GM12878 (cell line): ENCODE results near the gene CCDC83. TPM values are rescaled to one million over a fixed set of nuclear protein-coding genes. Genes with fewer than 3 reads are reported as not detected.

ENCODE experiments used
- ATAC-seq: fragments of 200-7000 bp; cut with Tn5 transposase; 3 replicates; pipeline ENCODE4 v1.9.1; 2020; ENCODE audit warnings: mild to moderate bottlenecking, moderate library complexity
- BruUV-seq: library from RNA; stranded (reverse); fragments of 400-500 nt; replicated peaks from 2 replicates; lab custom pipeline; 2021; lab: Mats Ljungman, UMichigan
- CTCF ChIA-PET: fragments of 300-600 bp; sonication (Branson Sonifier 250); formaldehyde crosslinking; extraction: SDS; loops from one replicate; lab custom pipeline; 2021; ENCODE audit warnings: inconsistent platforms; lab: Yijun Ruan, JAX
- POLR2A ChIA-PET: fragments of 350-600 bp; formaldehyde crosslinking; extraction: SDS; loops from one replicate; lab custom pipeline; 2021; ENCODE audit warnings: inconsistent platforms; lab: Charles Lee
- RAD21 ChIA-PET: fragments of 300-600 bp; sonication (Branson Sonifier 250); formaldehyde crosslinking; loops from one replicate; lab custom pipeline; 2023; ENCODE audit warnings: antibody characterized with exemption; ENCODE audit not compliant: unreplicated experiment; lab: Charles Lee
- SMC1A ChIA-PET: fragments of 300-600 bp; sonication (Branson Sonifier 250); formaldehyde crosslinking; loops from one replicate; lab custom pipeline; 2023; ENCODE audit not compliant: unreplicated experiment, uncharacterized antibody; lab: Charles Lee
- DNase-seq: peaks from one replicate; pipeline ENCODE4 v3.0.0-alpha.2; 2011; ENCODE audit warnings: low read depth, low spot score
- FAIRE-seq: peaks from 3 replicates; lab custom pipeline; 2011; peaks lifted over from hg19 to GRCh38; lab: Jason Lieb, UNC
- H2AFZ ChIP-seq: 2 replicates; pipeline ENCODE4 v1.6.0; 2011; ENCODE audit warnings: low read depth, low read length, control low read depth; ENCODE audit not compliant: control insufficient read depth
- H3K27ac ChIP-seq: 2 replicates; pipeline ENCODE4 v1.5.1; 2011; ENCODE audit warnings: control low read depth; ENCODE audit not compliant: control insufficient read depth, insufficient read depth
- H3K27me3 ChIP-seq, 2 experiments: replicated peaks in 1 of 2; 2 replicates each; pipeline versions ENCODE4 v1.6.0 to v1.6.1; 2011; ENCODE audit warnings: low read length in 1 of 2; ENCODE audit not compliant: control insufficient read depth in 2 of 2, insufficient read depth in 2 of 2
- H3K36me3 ChIP-seq, 2 experiments: 2 replicates each; pipeline ENCODE4 v1.5.1; 2011; ENCODE audit warnings: low read length in 1 of 2; ENCODE audit not compliant: control insufficient read depth in 2 of 2, insufficient read depth in 2 of 2
- H3K4me1 ChIP-seq: 2 replicates; pipeline ENCODE4 v1.6.1; 2011; ENCODE audit warnings: mild to moderate bottlenecking, low read length, moderate library complexity, mixed read lengths; ENCODE audit not compliant: control insufficient read depth, insufficient read depth
- H3K4me2 ChIP-seq: 2 replicates; pipeline ENCODE4 v1.6.0; 2011; ENCODE audit warnings: control low read depth; ENCODE audit not compliant: control insufficient read depth, insufficient read depth
- H3K4me3 ChIP-seq: fragments of 200-600 bp; sonication (generic); 2 replicates; pipeline ENCODE4 v1.5.1; 2016
- H3K79me2 ChIP-seq: 2 replicates; pipeline ENCODE4 v1.6.0; 2011; ENCODE audit warnings: low read length; ENCODE audit not compliant: control insufficient read depth, insufficient read depth
- H3K9ac ChIP-seq: 2 replicates; pipeline ENCODE4 v1.8.0; 2011; ENCODE audit warnings: low read length, control low read depth, mixed read lengths; ENCODE audit not compliant: control insufficient read depth, insufficient read depth
- H3K9me3 ChIP-seq: replicated peaks from 3 replicates; pipeline ENCODE4 v1.5.1; 2011; ENCODE audit warnings: mild to moderate bottlenecking, low read length; ENCODE audit not compliant: control insufficient read depth, insufficient read depth
- H4K20me1 ChIP-seq: 2 replicates; pipeline ENCODE4 v1.6.0; 2011; ENCODE audit not compliant: control insufficient read depth, insufficient read depth
- ATF2 ChIP-seq: IDR thresholded peaks from 2 replicates; pipeline ENCODE4 v1.6.1; 2012; ENCODE audit warnings: low read length, inconsistent platforms
- ATF3 ChIP-seq: IDR thresholded peaks from 2 replicates; pipeline ENCODE4 v1.6.1; 2011; ENCODE audit warnings: low read depth, mild to moderate bottlenecking, low read length, moderate library complexity, borderline replicate concordance; ENCODE audit errors: extremely low read depth
- BACH1 ChIP-seq: fragments of 450-650 bp; IDR thresholded peaks from 2 replicates; pipeline ENCODE4 v1.6.1; 2017; ENCODE audit warnings: mild to moderate bottlenecking, borderline replicate concordance
- CBX3 ChIP-seq: fragments of 200-600 bp; sonication (generic); IDR thresholded peaks from 2 replicates; pipeline ENCODE4 v1.6.1; 2016; ENCODE audit warnings: low read depth, borderline replicate concordance
- E2F8 ChIP-seq: fragments of 450-650 bp; IDR thresholded peaks from 2 replicates; pipeline ENCODE4 v1.6.1; 2018; ENCODE audit warnings: mild to moderate bottlenecking, low read depth, moderate library complexity; ENCODE audit not compliant: partially characterized antibody
- GABPA ChIP-seq: IDR thresholded peaks from 2 replicates; pipeline ENCODE4 v1.6.1; 2014; ENCODE audit warnings: antibody characterized with exemption, low read depth, mild to moderate bottlenecking, inconsistent platforms
- GATAD2B ChIP-seq: fragments of 450-650 bp; conservative IDR thresholded peaks from 2 replicates; pipeline ENCODE4 v1.6.1; 2017; ENCODE audit warnings: low read depth, mild to moderate bottlenecking, moderate library complexity
- HSF1 ChIP-seq: fragments of 150-350 bp; IDR thresholded peaks from 2 replicates; pipeline ENCODE4 v1.6.1; 2014; ENCODE audit warnings: mild to moderate bottlenecking, low read depth, low read length
- KAT2A ChIP-seq: conservative IDR thresholded peaks from 2 replicates; pipeline ENCODE4 v1.6.1; 2011; ENCODE audit warnings: low read depth, low read length; ENCODE audit not compliant: control insufficient read depth
- PAX5 ChIP-seq: IDR thresholded peaks from 2 replicates; pipeline ENCODE4 v1.6.1; 2011; ENCODE audit warnings: low read depth, low read length, borderline replicate concordance
- RAD51 ChIP-seq: fragments of 450-650 bp; IDR thresholded peaks from 2 replicates; pipeline ENCODE4 v1.6.1; 2016; ENCODE audit warnings: moderate library complexity, mild to moderate bottlenecking, inconsistent platforms
- ZBED1 ChIP-seq: IDR thresholded peaks from 2 replicates; pipeline ENCODE4 v1.6.1; 2016; ENCODE audit warnings: borderline replicate concordance
- ZNF217 ChIP-seq: fragments of 450-650 bp; IDR thresholded peaks from 2 replicates; pipeline ENCODE4 v1.6.1; 2017; ENCODE audit warnings: antibody characterized with exemption, mild to moderate bottlenecking
- WGBS: methylation state at CpG from one replicate; pipeline ENCODE4 v1.1.6; 2016; ENCODE audit warnings: low lambda C conversion rate; ENCODE audit not compliant: insufficient replicate concordance, insufficient coverage; ENCODE audit errors: missing lambda C conversion rate; 5-methylcytosine and 5-hydroxymethylcytosine counted together
- in situ Hi-C: fragments of 300-500 bp; cut with MboI; formaldehyde crosslinking; loops from 9 replicates; pipeline ENCODE4 v1.14.3; 2018; ENCODE audit warnings: mixed read lengths
- intact Hi-C: fragments of 100-400 bp; cut with micrococcal nuclease; formaldehyde crosslinking; loops from one replicate; pipeline ENCODE4 v1.14.2; 2022; ENCODE audit not compliant: unreplicated experiment
- polyA plus RNA-seq, 11 experiments: library from polyadenylated mRNA; depleted of rRNA in 4 of 11; unstranded in 6 of 11; stranded (reverse) in 5 of 11; fragments of >200 nt; fragmentation: Nextera tagmentation in 4 of 11; fragmentation: Illumina TruSeq in 1 of 11; extraction: Ambion mirVana in 4 of 11; extraction: Trizol in 1 of 11; gene quantifications; 1 replicate in 1 of 11; 2 replicates in 10 of 11; pipeline versions ENCODE4 v1.2.1 to v1.2.3, GENCODE V29; 2011 to 2016; ENCODE audit warnings: inconsistent platforms in 2 of 11, missing spikeins in 2 of 11, low read depth in 1 of 11
- total RNA-seq, 4 experiments: library from RNA; depleted of rRNA in 3 of 4; stranded (reverse); fragments of >200 nt in 3 of 4; fragmentation: Illumina TruSeq in 1 of 4; extraction: Trizol in 1 of 4; gene quantifications; 2 replicates each; pipeline versions ENCODE4 v1.2.1 to v1.2.3, GENCODE V29; 2013 to 2021

The CCDC83 gene
- total and polyA plus RNA-seq, 10 of the 15 experiments (the other 5 are each of a cell fraction or from before 2014, with no cell fraction given): not detected

- DNase-seq (no peak), FAIRE-seq (no peak), ATAC-seq (no peak)
- H3K4me1 ChIP-seq: no peaks in the 10 kb centered on the region
- no peak overlapping the region for H3K9ac ChIP-seq
- in situ Hi-C loops: no loop called here
- H3K4me3 ChIP-seq: no peak overlapping the region
- no peaks in the 10 kb centered on the region for H3K9me3 ChIP-seq
- no peak overlapping the region for H3K27ac ChIP-seq
- no peaks in the 10 kb centered on the region for H3K27me3 ChIP-seq
- POLR2A ChIA-PET: no interaction called here
- H3K36me3 ChIP-seq: no peaks in the 10 kb centered on the region
- intact Hi-C loops: no loop called here
- no peak overlapping the region for H2AFZ ChIP-seq
- CTCF ChIA-PET: no interaction called here
- no peak overlapping the region for H3K4me2 ChIP-seq
- H4K20me1 ChIP-seq: no peaks in the 10 kb centered on the region
- no TSS peak for BruUV-seq
- SMC1A ChIA-PET: interaction anchor here (0.6 kb wide), 1 partner anchor 137 kb away, joined by 4 read pairs; no protein-coding TSS in a partner anchor
- TF ChIP-seq ATF2 (no peak), RAD51 (no peak), ZNF217 (no peak), CBX3 (no peak)
- TF ChIP-seq, all 136 proteins: peak for 0
- RAD21 ChIA-PET: no interaction called here
- H3K79me2 ChIP-seq: no peaks in the 10 kb centered on the region
These were observed 24.1 kb upstream of the CCDC83 start for GRCh38 chr11:85831050-85831449.

- CTCF ChIA-PET: interaction anchor here (1.1 kb wide), 1 partner anchor 457 kb away, joined by 3 read pairs; no protein-coding TSS in a partner anchor
- no peak for FAIRE-seq
- Histone ChIP-seq H3K27ac (no peak overlapping the region), H3K4me1 (no peaks in the 10 kb centered on the region), H3K9ac (no peak overlapping the region), H3K9me3 (no peaks in the 10 kb centered on the region), H3K27me3 (no peaks in the 10 kb centered on the region), H3K4me2 (no peak overlapping the region), H3K79me2 (no peaks in the 10 kb centered on the region), H2AFZ (no peak overlapping the region), H3K36me3 (no peaks in the 10 kb centered on the region), H4K20me1 (no peaks in the 10 kb centered on the region), H3K4me3 (no peak overlapping the region)
- BruUV-seq: no TSS peak
- DNase-seq: no peak
- RAD21 ChIA-PET: no interaction called here
- intact Hi-C loops: no loop called here
- SMC1A ChIA-PET: no interaction called here
- in situ Hi-C loops: no loop called here
- no peak for ATAC-seq
- POLR2A ChIA-PET: no interaction called here
- 0% methylated on average over 1 of the region's 1 CpG for WGBS
- TF ChIP-seq GABPA (no peak), PAX5 (no peak), KAT2A (no peak), ATF3 (no peak), ZBED1 (no peak), HSF1 (no peak), BACH1 (no peak), E2F8 (no peak), GATAD2B (no peak)
These were observed 19.9 kb upstream of the CCDC83 start for GRCh38 chr11:85835263-85835662.
